Right atrium auricular region (tissue), 2 donors: ENCODE measurements around the gene ANKRD18A. TPM values are rescaled to one million over a fixed set of nuclear protein-coding genes. Genes with fewer than 3 reads are reported as not detected.

ENCODE experiments used
- DNase-seq: peaks from one replicate; pipeline ENCODE4 v3.0.0-alpha.2; 2019; ENCODE audit warnings: low spot score
- H3K27ac ChIP-seq, 2 donors: fragments of 200-600 bp; sonication (generic); 1 replicate in 1 of 2; 2 replicates in 1 of 2; pipeline ENCODE4 v1.5.1; 2016 to 2019
- H3K27me3 ChIP-seq, 2 donors: fragments of 200-600 bp; sonication (generic); one replicate each; pipeline versions ENCODE4 v1.5.1 to v1.6.0; 2017 to 2019
- H3K36me3 ChIP-seq: fragments of 200-600 bp; sonication (generic); one replicate; pipeline ENCODE4 v1.5.1; 2016
- H3K4me1 ChIP-seq, 2 donors: fragments of 200-600 bp; sonication (generic); one replicate each; pipeline versions ENCODE4 v1.5.1 to v1.6.0; 2017 to 2019
- H3K4me3 ChIP-seq, 2 donors: fragments of 200-600 bp; sonication (generic); 1 replicate in 1 of 2; 2 replicates in 1 of 2; pipeline ENCODE4 v1.5.1; 2017 to 2019; ENCODE audit warnings: mild to moderate bottlenecking in 1 of 2, moderate library complexity in 1 of 2
- H3K9me3 ChIP-seq, 2 donors: fragments of 200-600 bp; sonication (generic); one replicate each; pipeline ENCODE4 v1.5.1; 2019
- CTCF ChIP-seq, 2 donors: fragments of 200-600 bp; sonication (generic); IDR thresholded peaks; one replicate each; pipeline ENCODE4 v1.5.1; 2019; ENCODE audit warnings: antibody characterized with exemption in 2 of 2
- total RNA-seq, 2 donors: library from RNA; depleted of rRNA; stranded (reverse); fragments of >200 nt; gene quantifications; one replicate each; pipeline ENCODE4 v1.1.0, GENCODE V29; 2016

Gene ANKRD18A
- total RNA-seq, 2 donors from 2014 or later: 1.3 to 2.2 TPM

- DNase-seq: no peak
- Histone ChIP-seq H3K4me1 (no peaks in the 10 kb centered on the region), H3K4me3 (no peak overlapping the region), H3K27ac (no peak overlapping the region), H3K27me3 (no peaks in the 10 kb centered on the region), H3K36me3 (no peaks in the 10 kb centered on the region), H3K9me3 (no peaks in the 10 kb centered on the region)
- TF ChIP-seq CTCF (IDR thresholded peaks at IDR 0.05): no peak
Observed at GRCh38 chr9:38526591-38526990, 93.8 kb downstream of the ANKRD18A start.

GRCh38 chr9:38523121-38523520 is 97.3 kb downstream of the ANKRD18A start:
- Histone ChIP-seq H3K36me3 (no peaks in the 10 kb centered on the region), H3K4me1 (no peaks in the 10 kb centered on the region), H3K27ac (no peak overlapping the region), H3K4me3 (no peak overlapping the region), H3K9me3 (no peaks in the 10 kb centered on the region), H3K27me3 (no peaks in the 10 kb centered on the region)
- TF ChIP-seq CTCF (IDR thresholded peaks at IDR 0.05): no peak
- no peak for DNase-seq

GRCh38 chr9:38521762-38522161 is 98.6 kb downstream of the ANKRD18A start:
- no peak for DNase-seq
- H3K9me3 ChIP-seq: no peaks in the 10 kb centered on the region
- no peak overlapping the region for H3K27ac ChIP-seq

More at GRCh38 chr9:38521762-38522161, 98.6 kb downstream of the ANKRD18A start:
- Histone ChIP-seq H3K4me3 (no peak overlapping the region), H3K27me3 (no peaks in the 10 kb centered on the region), H3K36me3 (no peaks in the 10 kb centered on the region), H3K4me1 (no peaks in the 10 kb centered on the region)
- TF ChIP-seq CTCF (IDR thresholded peaks at IDR 0.05): no peak

Other genes starting within 250 kb of the ANKRD18A start
- gene ALDH1B1, start 227.9 kb downstream of the ANKRD18A start, total RNA-seq: 10 to 100 TPM; 13.7 to 32.0 TPM
- 1 to 10 TPM; 1.3 to 2.8 TPM for gene IGFBPL1, start 196.1 kb downstream of the ANKRD18A start, total RNA-seq
- gene FAM240B, start 99.5 kb upstream of the ANKRD18A start, total RNA-seq: not detected